Colonic mucosa (tissue), 4 donors: ENCODE measurements around the gene TNRC6A. TPM values are rescaled to one million over a fixed set of nuclear protein-coding genes. Genes with fewer than 3 reads are reported as not detected.

Experiments
- DNase-seq: peaks from one replicate; pipeline ENCODE4 v3.0.0-alpha.2; 2020
- H3K27ac ChIP-seq: fragments of 200-600 bp; one replicate; pipeline ENCODE4 v1.8.0; 2021
- H3K27me3 ChIP-seq: fragments of 200-600 bp; one replicate; pipeline ENCODE4 v1.8.0; 2021
- H3K36me3 ChIP-seq: fragments of 200-600 bp; one replicate; pipeline ENCODE4 v1.8.0; 2021
- H3K4me1 ChIP-seq: fragments of 200-600 bp; one replicate; pipeline ENCODE4 v1.8.0; 2021; ENCODE audit warnings: mild to moderate bottlenecking
- H3K4me3 ChIP-seq: fragments of 200-600 bp; one replicate; pipeline ENCODE4 v1.8.0; 2021
- H3K9ac ChIP-seq, 2 donors: one replicate each; pipeline ENCODE4 v1.7.0; 2013; ENCODE audit warnings: control low read depth in 2 of 2, low read depth in 2 of 2, low read length in 2 of 2
- H3K9me3 ChIP-seq: fragments of 200-600 bp; one replicate; pipeline ENCODE4 v1.8.0; 2021
- intact Hi-C: fragments of 100-400 bp; cut with DNase I; formaldehyde crosslinking; loops from one replicate; pipeline ENCODE4 v1.14.1; 2022
- total RNA-seq, 2 donors: library from RNA; stranded (reverse); fragmentation: NEBNext Ultra II Directional in 1 of 2; extraction: Animal tissue kit (Norgen Biotek cat#: 25700) in 1 of 2; gene quantifications; one replicate each; pipeline ENCODE4 v1.2.1, GENCODE V29; 2021
- TF ChIP-seq, protein P1 (sequence below): fragments of 200-600 bp; IDR thresholded peaks from one replicate; pipeline ENCODE4 v1.8.0; 2022; ENCODE audit warnings: antibody characterized with exemption, mild to moderate bottlenecking
- donor health status: healthy.
- donor health status: DM: no; HTN: no; CAD: no.
- donor health status: DM: no; HTN: no; CAD: no.

TNRC6A gene
- total RNA-seq, 2 donors from 2014 or later = 32.8 to 33.2 TPM

DNA sequence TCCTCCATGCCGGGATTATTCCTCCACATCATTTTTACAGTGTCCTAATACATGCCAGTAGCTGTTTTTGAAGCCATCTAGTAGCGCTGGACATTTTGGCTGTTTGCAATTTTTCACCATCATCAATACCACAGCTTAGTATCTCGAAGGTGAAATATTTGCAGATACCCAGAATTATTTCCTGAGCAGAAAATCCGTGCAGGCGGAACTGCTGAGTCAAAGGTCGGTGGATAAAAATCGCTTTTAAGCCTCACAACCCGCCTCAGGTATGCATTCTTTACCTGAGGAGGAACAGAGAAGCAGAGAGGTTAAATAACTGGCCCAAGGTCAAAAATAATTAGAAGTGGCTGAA, 584 bp upstream of the TNRC6A start:
- intact Hi-C loops = no loop called here
- H3K36me3 ChIP-seq = no peaks in the 10 kb centered on the region
- peak overlapping the region; percentile 53 to 78 for H3K9ac ChIP-seq
- no peaks in the 10 kb centered on the region for H3K9me3 ChIP-seq
- DNase-seq = no peak
- no peaks in the 10 kb centered on the region for H3K27me3 ChIP-seq
- peak overlapping the region; percentile 90 for H3K27ac ChIP-seq
- TF ChIP-seq, protein P1, sequence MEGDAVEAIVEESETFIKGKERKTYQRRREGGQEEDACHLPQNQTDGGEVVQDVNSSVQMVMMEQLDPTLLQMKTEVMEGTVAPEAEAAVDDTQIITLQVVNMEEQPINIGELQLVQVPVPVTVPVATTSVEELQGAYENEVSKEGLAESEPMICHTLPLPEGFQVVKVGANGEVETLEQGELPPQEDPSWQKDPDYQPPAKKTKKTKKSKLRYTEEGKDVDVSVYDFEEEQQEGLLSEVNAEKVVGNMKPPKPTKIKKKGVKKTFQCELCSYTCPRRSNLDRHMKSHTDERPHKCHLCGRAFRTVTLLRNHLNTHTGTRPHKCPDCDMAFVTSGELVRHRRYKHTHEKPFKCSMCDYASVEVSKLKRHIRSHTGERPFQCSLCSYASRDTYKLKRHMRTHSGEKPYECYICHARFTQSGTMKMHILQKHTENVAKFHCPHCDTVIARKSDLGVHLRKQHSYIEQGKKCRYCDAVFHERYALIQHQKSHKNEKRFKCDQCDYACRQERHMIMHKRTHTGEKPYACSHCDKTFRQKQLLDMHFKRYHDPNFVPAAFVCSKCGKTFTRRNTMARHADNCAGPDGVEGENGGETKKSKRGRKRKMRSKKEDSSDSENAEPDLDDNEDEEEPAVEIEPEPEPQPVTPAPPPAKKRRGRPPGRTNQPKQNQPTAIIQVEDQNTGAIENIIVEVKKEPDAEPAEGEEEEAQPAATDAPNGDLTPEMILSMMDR = no peak
- H3K4me1 ChIP-seq = no peaks in the 10 kb centered on the region
- peak overlapping the region; percentile 83 for H3K4me3 ChIP-seq

DNA sequence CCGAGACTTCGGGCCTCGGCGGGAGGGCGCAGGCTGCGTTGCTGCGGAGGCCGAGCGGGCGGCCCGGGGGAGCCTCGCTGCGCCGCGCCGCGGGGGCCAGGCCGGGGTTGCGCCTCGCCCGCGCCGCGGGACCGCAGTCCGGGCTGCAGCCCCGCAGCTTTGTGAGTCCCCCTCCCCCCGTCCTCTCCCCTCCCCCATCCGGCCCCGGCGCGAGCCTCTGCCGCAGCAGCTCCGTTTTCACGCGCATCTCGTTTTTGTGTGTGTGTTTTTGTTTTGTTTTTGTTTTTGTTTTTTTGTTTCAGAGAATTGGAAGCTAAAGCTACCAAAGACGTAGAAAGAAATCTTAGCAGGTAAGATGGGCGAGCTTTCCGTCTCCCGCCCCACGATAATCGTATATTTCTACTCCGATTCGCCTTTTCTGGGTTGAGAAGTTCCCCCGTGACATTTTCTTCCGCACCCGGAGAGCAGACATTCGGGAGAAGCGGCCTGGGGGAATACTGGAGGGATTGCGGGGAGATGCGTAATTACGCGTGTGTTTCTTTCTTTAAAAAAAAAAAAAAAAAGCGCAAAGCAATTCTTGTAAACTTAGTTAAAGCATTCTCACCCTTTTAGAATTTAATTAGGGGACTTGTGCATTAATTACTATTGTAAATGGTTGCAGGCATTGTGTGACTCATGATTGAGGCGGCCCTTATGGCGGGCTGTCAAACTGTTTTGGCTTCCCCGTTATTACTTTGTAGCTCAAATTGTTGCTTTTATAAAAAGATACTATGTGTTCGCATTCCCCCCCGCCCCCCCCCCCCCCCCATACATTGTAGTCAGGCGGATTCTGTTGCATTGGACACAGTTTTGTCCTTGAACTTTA, 732 bp downstream of the TNRC6A start:
- H3K4me1 ChIP-seq = no peaks in the 10 kb centered on the region
- DNase-seq = peak; percentile 60

DNA sequence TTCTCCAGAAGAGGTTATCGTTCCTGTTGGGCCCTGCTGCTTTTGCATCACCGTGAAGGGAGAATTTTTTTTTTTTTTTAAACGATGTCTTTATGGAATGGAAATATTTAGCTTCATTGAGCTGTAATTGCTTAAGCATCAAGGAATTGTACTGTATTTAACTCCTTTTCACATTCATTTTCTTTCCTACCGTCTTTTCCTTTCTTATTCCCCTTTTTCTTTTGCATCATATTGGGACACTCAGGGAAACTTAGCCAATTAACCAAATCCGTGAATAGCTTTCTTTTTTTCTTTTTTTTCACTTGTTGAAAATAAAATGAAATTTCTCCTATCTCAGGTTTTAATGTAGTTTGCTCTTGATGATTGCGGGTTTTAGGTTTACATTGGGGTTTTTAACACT, 1.5 kb downstream of the TNRC6A start:
- H3K4me1 ChIP-seq = no peaks in the 10 kb centered on the region
- H3K9ac ChIP-seq = no peak overlapping the region
- no peaks in the 10 kb centered on the region for H3K9me3 ChIP-seq
- H3K4me3 ChIP-seq = peak overlapping the region; percentile 83
- no peak overlapping the region for H3K27ac ChIP-seq
- intact Hi-C loops = loop anchor here (10.0 kb wide), 1 partner anchor 186 kb away; no protein-coding TSS in a partner anchor
- TF ChIP-seq, protein P1 = no peak
- H3K36me3 ChIP-seq = no peaks in the 10 kb centered on the region
- DNase-seq = no peak
- no peaks in the 10 kb centered on the region for H3K27me3 ChIP-seq

More for the DNA sequence above, 732 bp downstream of the TNRC6A start:
- Histone ChIP-seq H3K4me3 (peak overlapping the region; percentile 83), H3K9me3 (no peaks in the 10 kb centered on the region), H3K27ac (peak overlapping the region; percentile 90), H3K27me3 (no peaks in the 10 kb centered on the region), H3K9ac (peak overlapping the region; percentile 69 to 91), H3K36me3 (no peaks in the 10 kb centered on the region)
- TF ChIP-seq, protein P1 = no peak
- intact Hi-C loops = loop anchor here (10.0 kb wide), 1 partner anchor 185 kb away; no protein-coding TSS in a partner anchor

DNA sequence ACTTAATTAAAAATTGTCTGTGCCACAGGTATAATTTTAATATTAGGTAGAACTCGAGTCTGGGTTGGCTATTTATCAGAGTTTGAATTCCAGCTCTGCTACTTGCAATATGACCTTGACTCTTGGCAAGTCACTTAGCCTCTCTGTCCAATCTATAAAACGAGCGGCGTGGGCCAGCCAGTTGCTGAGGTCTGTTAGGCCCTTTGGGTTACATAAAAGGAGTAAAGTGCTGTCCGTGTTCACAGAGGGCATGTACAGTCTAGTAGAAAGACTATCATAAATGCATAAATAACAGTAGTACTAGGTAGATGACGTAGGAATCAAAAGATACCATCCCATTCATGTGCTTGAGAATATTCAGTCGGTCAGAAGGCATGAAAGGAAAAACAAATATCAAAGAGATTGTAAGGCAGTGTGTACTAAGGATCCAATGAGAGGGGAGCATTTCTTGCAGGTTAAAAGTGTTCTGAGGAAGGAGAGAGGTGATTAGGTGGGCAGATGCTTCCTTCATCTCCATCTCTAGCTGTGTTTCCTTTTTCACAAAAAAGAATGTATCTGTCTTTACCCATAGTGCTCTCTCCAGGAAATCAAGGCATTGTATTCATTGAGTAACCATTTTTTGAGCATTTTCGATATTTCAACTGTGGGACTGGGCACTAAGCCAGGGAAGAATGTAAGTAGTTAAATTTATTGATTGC, 2.4 kb downstream of the TNRC6A start:
- H3K27me3 ChIP-seq = no peaks in the 10 kb centered on the region
- no peak for DNase-seq
- no peaks in the 10 kb centered on the region for H3K36me3 ChIP-seq
- TF ChIP-seq, protein P1 = no peak
- no peak overlapping the region for H3K9ac ChIP-seq
- no peak overlapping the region for H3K4me3 ChIP-seq
- no peak overlapping the region for H3K27ac ChIP-seq
- no peaks in the 10 kb centered on the region for H3K4me1 ChIP-seq
- H3K9me3 ChIP-seq = no peaks in the 10 kb centered on the region
- intact Hi-C loops = loop anchor here (10.0 kb wide), 1 partner anchor 187 kb away; no protein-coding TSS in a partner anchor

DNA sequence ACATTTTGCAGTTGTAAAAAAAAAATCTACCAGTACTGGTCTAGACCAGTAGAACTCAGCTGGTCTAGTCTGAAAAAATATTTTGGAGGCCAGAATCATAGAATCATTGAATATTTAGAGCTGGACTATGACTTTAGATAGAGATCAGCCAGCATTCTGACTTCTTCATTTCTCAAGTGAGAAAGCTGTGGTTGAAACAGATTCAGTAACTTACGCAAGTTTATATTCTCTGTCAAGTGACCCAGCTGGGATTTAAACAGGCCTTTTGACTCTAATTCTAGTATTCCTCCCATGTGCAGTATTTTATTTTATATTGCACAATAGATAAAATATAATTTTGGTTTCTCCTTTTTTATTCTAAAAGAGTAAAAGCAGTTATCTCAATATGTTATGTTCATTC, 4.9 kb downstream of the TNRC6A start:
- intact Hi-C loops = loop anchor here (10.0 kb wide), 1 partner anchor 190 kb away; no protein-coding TSS in a partner anchor
- Histone ChIP-seq H3K4me1 (no peaks in the 10 kb centered on the region), H3K36me3 (no peaks in the 10 kb centered on the region), H3K27me3 (no peaks in the 10 kb centered on the region), H3K4me3 (no peak overlapping the region), H3K27ac (no peak overlapping the region), H3K9me3 (no peaks in the 10 kb centered on the region), H3K9ac (no peak overlapping the region)
- DNase-seq = no peak
- TF ChIP-seq, protein P1 = no peak
